BE2C (cell line): ENCODE measurements around the gene CCDC182.

Experiments
- DNase-seq: peaks from one replicate; pipeline ENCODE4 v3.0.0-alpha.2; 2020
- H3K27me3 ChIP-seq: fragments of 250-450 bp; sonication (Bioruptor Pico); 2 replicates; pipeline ENCODE4 v1.5.1; 2020; ENCODE audit warnings: mild to moderate bottlenecking
- H3K36me3 ChIP-seq: fragments of 250-450 bp; sonication (Bioruptor Pico); 2 replicates; pipeline ENCODE4 v1.5.1; 2020; ENCODE audit warnings: mild to moderate bottlenecking
- H3K4me1 ChIP-seq: fragments of 250-450 bp; sonication (Bioruptor Pico); 2 replicates; pipeline ENCODE4 v1.5.1; 2020
- H3K4me3 ChIP-seq: 2 replicates; pipeline ENCODE4 v1.5.1; 2011; ENCODE audit warnings: low read depth, low read length
- H3K9me3 ChIP-seq: fragments of 250-450 bp; sonication (Bioruptor Pico); 2 replicates; pipeline ENCODE4 v1.5.1; 2020
- CTCF ChIP-seq: IDR thresholded peaks from 2 replicates; pipeline ENCODE4 v1.5.1; 2012; ENCODE audit warnings: mild to moderate bottlenecking, low read depth, low read length

The CCDC182 gene

GRCh38 chr17:57782647-57783337 lies 37.7 kb upstream of the CCDC182 start:
- H3K4me1 ChIP-seq, result peaks cover 27% of the 10 kb centered on the region
- peak; percentile 66 for DNase-seq
- no peaks in the 10 kb centered on the region for H3K27me3 ChIP-seq
- no peak for TF ChIP-seq CTCF
- no peaks in the 10 kb centered on the region for H3K9me3 ChIP-seq
- H3K36me3 ChIP-seq, result no peaks in the 10 kb centered on the region
- peak overlapping the region; percentile 43 for H3K4me3 ChIP-seq

- no peaks in the 10 kb centered on the region for H3K27me3 ChIP-seq
- TF ChIP-seq CTCF, result no peak
- H3K4me3 ChIP-seq, result peak overlapping the region; percentile 1
- H3K36me3 ChIP-seq, result no peaks in the 10 kb centered on the region
- peak; percentile 93 for DNase-seq
- H3K9me3 ChIP-seq, result no peaks in the 10 kb centered on the region
- peaks cover 27% of the 10 kb centered on the region for H3K4me1 ChIP-seq
These were observed 37.0 kb upstream of the CCDC182 start for GRCh38 chr17:57782062-57782490.

DNA sequence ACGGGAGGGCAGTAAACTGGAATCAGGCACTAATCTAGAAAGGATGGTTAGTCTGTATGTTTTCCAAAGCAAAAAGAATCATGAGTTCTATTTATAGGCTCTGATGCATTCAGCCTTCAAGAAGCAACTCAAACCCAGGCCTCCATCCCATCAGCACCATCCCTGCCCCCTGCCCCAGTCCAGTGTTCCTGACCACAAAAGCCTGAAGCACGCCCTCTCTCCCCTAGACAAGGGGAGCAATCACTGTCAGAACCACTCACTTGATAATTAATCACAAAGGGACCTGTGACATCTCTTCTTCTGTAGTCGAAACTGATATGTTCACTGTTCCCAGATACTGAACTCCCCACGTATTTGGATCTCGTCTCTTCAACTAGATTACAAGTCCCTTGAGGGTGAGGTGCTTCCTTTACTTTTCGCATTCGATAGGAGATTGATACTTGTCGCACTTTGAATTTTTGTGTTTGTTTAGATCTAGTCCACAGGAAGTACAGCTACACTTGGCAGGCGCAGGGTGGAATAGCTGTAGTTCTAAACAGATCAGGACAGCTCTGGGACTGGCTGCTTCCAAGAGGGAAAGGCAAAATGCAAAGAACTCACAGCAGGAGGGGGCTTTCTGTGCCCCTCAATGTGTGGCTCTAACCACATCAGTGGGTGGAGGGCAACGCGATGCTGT lies 36.4 kb upstream of the CCDC182 start:
- Histone ChIP-seq H3K4me3 (no peak overlapping the region; the same call in 1 of the 2 replicates), H3K36me3 (no peaks in the 10 kb centered on the region), H3K4me1 (peaks cover 27% of the 10 kb centered on the region), H3K9me3 (no peaks in the 10 kb centered on the region), H3K27me3 (no peaks in the 10 kb centered on the region)
- DNase-seq, result peak; percentile 70
- no peak for TF ChIP-seq CTCF

DNA sequence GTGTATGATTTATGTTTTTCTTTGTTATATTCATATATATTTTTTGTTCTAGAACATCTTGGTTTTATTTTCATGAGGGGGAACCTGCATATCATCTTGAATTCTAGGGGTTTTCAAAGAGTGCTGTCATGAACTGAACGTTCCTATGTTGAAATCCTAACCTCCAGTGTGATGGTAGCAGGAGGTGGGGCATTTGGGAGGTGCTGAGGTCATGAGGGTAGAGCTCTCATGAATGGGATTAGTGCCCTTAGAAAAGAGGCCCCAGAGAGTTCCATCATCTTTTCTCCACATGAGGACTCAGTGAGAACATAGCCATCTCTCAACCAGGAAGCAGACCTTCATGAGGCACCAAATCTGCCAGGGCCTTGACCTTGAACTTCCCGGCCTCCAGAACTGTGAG lies 34.6 kb upstream of the CCDC182 start:
- no peak for TF ChIP-seq CTCF
- Histone ChIP-seq H3K4me3 (no peak overlapping the region), H3K4me1 (peaks cover 28% of the 10 kb centered on the region), H3K27me3 (no peaks in the 10 kb centered on the region), H3K36me3 (no peaks in the 10 kb centered on the region), H3K9me3 (no peaks in the 10 kb centered on the region)
- DNase-seq, result no peak

DNA sequence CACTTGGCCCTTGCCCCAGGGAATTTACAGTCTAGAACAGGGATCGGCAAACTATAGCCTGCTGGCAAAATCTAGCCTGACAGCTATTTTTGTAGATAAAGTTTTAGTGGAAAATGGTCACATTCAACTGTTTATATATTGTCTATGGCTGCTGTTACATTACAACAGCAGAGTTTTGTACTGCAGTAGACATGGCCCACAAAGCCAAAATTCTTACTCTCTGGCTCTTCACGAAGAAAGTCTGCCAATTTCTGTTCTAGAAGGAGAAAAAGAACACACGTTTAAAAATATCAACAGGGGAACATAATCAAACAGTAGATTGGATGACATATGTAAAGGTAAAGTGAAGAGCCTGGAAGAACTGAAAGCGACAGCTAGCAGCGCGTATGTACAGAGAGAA lies 33.2 kb upstream of the CCDC182 start:
- no peak for TF ChIP-seq CTCF
- Histone ChIP-seq H3K27me3 (no peaks in the 10 kb centered on the region), H3K36me3 (no peaks in the 10 kb centered on the region), H3K4me3 (no peak overlapping the region), H3K9me3 (no peaks in the 10 kb centered on the region), H3K4me1 (peaks cover 25% of the 10 kb centered on the region)
- DNase-seq, result no peak

DNA sequence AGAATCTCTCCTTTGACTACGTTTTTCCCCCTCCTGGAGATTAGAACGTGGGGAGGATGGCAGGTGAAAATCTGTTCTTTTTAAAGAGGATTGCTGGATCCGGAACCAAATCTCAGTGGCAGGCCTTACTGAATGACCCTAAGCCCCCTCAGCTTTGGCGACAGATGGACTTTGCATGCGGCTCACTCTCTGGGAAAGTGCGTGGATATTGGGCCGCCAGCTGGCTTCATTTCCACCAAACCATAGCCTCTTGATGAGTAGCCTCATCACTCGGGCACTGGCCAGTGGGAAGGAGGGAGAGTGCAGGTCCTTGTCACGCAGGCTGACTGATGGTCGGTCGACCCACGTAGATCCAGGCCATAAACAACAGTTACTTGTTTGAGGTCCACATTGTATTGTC lies 31.3 kb upstream of the CCDC182 start:
- Histone ChIP-seq H3K4me1 (peaks cover 14% of the 10 kb centered on the region), H3K36me3 (no peaks in the 10 kb centered on the region), H3K4me3 (no peak overlapping the region), H3K9me3 (no peaks in the 10 kb centered on the region), H3K27me3 (no peaks in the 10 kb centered on the region)
- no peak for TF ChIP-seq CTCF
- DNase-seq, result no peak
